DND-41 (cell line): ENCODE data around the gene OR6V1.
"Not testable (repeated sequence)": the region's sequence is repeated elsewhere in the genome, so short reads cannot be mapped to it uniquely, and the experiment has no call there.

Experiments
- ATAC-seq: fragments of 200-7000 bp; cut with Tn5 transposase; 3 replicates; pipeline ENCODE4 v1.9.1; 2021; ENCODE audit warnings: low read depth; ENCODE audit not compliant: insufficient read depth
- DNase-seq: peaks from one replicate; pipeline ENCODE4 v3.0.0-alpha.2; 2020
- H2AFZ ChIP-seq: 2 replicates; pipeline ENCODE4 v1.6.0; 2012; ENCODE audit warnings: low read depth, low read length
- H3K27ac ChIP-seq: 2 replicates; pipeline ENCODE4 v1.5.1; 2012; ENCODE audit warnings: low read length, inconsistent platforms
- H3K27me3 ChIP-seq: fragments of 200-600 bp; sonication (generic); 2 replicates; pipeline ENCODE4 v1.6.0; 2012; ENCODE audit warnings: low read length, mild to moderate bottlenecking, inconsistent platforms; ENCODE audit not compliant: insufficient read depth, poor library complexity
- H3K36me3 ChIP-seq: 2 replicates; pipeline ENCODE4 v1.5.1; 2012; ENCODE audit warnings: low read length, inconsistent platforms; ENCODE audit not compliant: insufficient read depth
- H3K4me1 ChIP-seq: 2 replicates; pipeline ENCODE4 v1.5.1; 2012; ENCODE audit warnings: mild to moderate bottlenecking, low read length; ENCODE audit not compliant: insufficient read depth
- H3K4me2 ChIP-seq: 2 replicates; pipeline ENCODE4 v1.6.0; 2012; ENCODE audit warnings: mild to moderate bottlenecking, moderate library complexity, low read length, inconsistent platforms; ENCODE audit not compliant: insufficient read depth
- H3K4me3 ChIP-seq, 2 experiments: fragments of 200-600 bp in 1 of 2; shearing (Covaris generic) in 1 of 2; 2 replicates each; pipeline ENCODE4 v1.5.1; 2012 to 2016; ENCODE audit warnings: inconsistent platforms in 2 of 2, low read length in 2 of 2, mild to moderate bottlenecking in 2 of 2, low read depth in 1 of 2, moderate library complexity in 1 of 2
- H3K79me2 ChIP-seq: 2 replicates; pipeline ENCODE4 v1.6.0; 2012; ENCODE audit warnings: low read length, inconsistent platforms; ENCODE audit not compliant: insufficient read depth
- H3K9ac ChIP-seq: 2 replicates; pipeline ENCODE4 v1.6.0; 2012; ENCODE audit warnings: low read depth, mild to moderate bottlenecking, inconsistent platforms, low read length, moderate library complexity
- H3K9me3 ChIP-seq: 2 replicates; pipeline ENCODE4 v1.5.1; 2012; ENCODE audit warnings: low read length, moderate library complexity, mild to moderate bottlenecking, inconsistent platforms; ENCODE audit not compliant: insufficient read depth, severe bottlenecking
- H4K20me1 ChIP-seq: 2 replicates; pipeline ENCODE4 v1.6.0; 2012; ENCODE audit warnings: low read length; ENCODE audit not compliant: insufficient read depth
- CTCF ChIP-seq: IDR thresholded peaks from 2 replicates; pipeline ENCODE4 v1.5.1; 2012; ENCODE audit warnings: borderline replicate concordance, low read length, moderate library complexity, mild to moderate bottlenecking; ENCODE audit not compliant: poor library complexity, severe bottlenecking; ENCODE audit errors: extremely low read depth
- EZH2 ChIP-seq: IDR thresholded peaks from 3 replicates; pipeline ENCODE4 v1.6.1; 2012; ENCODE audit warnings: borderline replicate concordance, low read depth, mild to moderate bottlenecking, moderate library complexity, low read length, inconsistent platforms; ENCODE audit not compliant: severe bottlenecking

OR6V1 gene

GRCh38 chr7:143096146-143096545 is 44.0 kb downstream of the OR6V1 start:
- Histone ChIP-seq H2AFZ (no peak overlapping the region), H3K4me1 (no peaks in the 10 kb centered on the region), H3K4me3 (no peak overlapping the region), H3K9ac (no peak overlapping the region), H3K79me2 (no peaks in the 10 kb centered on the region), H3K9me3 (peaks cover 16% of the 10 kb centered on the region), H3K36me3 (no peaks in the 10 kb centered on the region), H3K27ac (no peak overlapping the region), H3K27me3 (no peaks in the 10 kb centered on the region), H4K20me1 (no peaks in the 10 kb centered on the region), H3K4me2 (no peak overlapping the region)
- DNase-seq (no peak), ATAC-seq (no peak)
- TF ChIP-seq EZH2, result no peak
- TF ChIP-seq CTCF, result no peak

GRCh38 chr7:143099579-143099978 is 47.4 kb downstream of the OR6V1 start:
- not testable (repeated sequence) for DNase-seq, H3K27ac ChIP-seq, H2AFZ ChIP-seq, ATAC-seq, H3K4me2 ChIP-seq, H4K20me1 ChIP-seq, H3K79me2 ChIP-seq, H3K36me3 ChIP-seq, H3K9ac ChIP-seq, H3K27me3 ChIP-seq, H3K4me1 ChIP-seq, H3K4me3 ChIP-seq
- H3K9me3 ChIP-seq, result peaks cover 16% of the 10 kb centered on the region
